HG03066 (cell line): ENCODE data around the gene TSPAN18.

Experiments
- ATAC-seq: cut with Tn5 transposase; IDR thresholded peaks from one replicate; pipeline ENCODE4 v1.9.1; 2021; ENCODE audit warnings: low read depth; ENCODE audit not compliant: unreplicated experiment

The TSPAN18 gene

DNA sequence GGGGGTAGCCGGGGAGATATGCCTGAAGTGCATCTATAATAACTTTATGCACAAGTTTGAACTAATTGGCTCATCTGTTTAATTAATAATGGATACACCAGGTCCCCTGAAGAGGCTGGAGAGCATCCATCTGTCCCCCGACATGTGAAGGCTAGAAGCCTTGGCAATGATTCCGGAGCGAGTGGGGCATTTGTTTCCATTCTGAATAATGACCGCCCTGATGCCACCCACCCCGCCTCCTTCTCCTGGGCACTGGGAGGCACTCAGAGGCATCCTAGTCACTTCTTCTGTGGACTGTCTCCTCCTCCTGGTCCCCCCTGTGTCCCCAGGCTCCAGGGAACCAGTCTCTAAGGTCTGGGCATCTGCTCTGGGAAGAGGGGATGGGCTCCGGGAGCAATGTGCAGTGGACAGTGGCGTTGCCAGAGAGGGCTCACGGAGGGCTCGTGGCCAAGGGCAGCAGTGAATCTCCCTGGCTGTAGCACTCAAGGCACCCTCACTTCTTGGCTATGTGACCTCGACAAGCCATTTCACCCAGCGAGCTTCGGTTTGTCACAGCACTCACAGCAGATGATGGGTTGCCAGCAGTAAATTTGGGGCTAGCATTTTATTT lies 64.7 kb downstream of the TSPAN18 start:
- ATAC-seq = no peak

DNA sequence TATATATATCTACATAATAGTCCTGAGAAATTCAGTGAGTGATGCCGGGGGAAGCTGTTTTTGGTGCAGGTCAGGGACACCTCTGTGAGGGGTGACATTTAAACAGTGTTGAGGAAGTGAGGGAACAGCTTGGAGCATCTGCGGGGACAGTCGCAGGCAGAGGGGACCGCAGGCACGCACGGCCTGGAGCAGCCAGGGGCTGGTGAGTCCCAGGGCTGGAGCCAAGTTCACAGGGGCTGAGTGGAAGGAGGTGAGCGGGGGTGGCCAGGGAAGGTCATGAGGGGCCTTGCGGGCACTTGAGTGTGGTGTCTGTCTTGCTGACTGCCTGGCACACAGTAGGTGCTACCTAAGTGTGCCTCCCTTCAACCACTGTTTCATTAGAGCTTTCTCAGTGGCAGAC lies 65.4 kb downstream of the TSPAN18 start:
- no peak for ATAC-seq

DNA sequence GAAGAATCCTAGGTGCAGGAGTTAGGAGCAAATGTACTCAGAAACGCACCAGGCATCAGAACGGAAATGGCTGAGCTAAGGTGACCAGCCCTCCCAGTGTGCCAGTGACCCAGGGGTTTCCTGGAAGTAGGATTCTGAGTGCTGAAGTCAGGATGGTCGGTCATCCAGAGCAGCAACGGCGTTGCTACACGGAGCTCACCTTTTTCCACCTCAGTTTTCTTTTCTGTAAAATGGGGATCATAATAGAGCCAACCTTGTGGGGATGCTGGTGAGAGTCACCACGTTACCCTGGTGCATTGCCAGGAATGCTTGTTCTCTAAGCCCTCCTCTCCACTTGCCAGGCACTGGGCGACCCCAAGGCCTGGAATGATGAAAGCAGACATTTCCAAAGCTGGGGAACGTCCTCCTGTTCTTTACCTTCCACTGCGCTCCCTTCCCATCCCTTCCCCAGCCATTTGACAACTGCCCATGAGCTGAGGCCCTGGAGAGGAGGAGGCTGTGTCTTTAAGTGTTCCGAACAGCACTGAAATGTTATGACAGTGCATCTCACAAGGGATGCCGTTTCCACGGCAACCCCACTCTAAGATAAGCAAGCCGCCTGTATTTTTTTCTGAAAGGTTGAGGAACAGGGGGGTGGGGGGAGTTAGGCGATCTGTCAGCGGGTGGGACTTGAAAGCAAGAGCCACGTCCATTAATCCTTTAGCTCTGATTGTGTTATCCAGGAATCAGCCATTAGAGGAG lies 66.8 kb downstream of the TSPAN18 start:
- no peak for ATAC-seq

DNA sequence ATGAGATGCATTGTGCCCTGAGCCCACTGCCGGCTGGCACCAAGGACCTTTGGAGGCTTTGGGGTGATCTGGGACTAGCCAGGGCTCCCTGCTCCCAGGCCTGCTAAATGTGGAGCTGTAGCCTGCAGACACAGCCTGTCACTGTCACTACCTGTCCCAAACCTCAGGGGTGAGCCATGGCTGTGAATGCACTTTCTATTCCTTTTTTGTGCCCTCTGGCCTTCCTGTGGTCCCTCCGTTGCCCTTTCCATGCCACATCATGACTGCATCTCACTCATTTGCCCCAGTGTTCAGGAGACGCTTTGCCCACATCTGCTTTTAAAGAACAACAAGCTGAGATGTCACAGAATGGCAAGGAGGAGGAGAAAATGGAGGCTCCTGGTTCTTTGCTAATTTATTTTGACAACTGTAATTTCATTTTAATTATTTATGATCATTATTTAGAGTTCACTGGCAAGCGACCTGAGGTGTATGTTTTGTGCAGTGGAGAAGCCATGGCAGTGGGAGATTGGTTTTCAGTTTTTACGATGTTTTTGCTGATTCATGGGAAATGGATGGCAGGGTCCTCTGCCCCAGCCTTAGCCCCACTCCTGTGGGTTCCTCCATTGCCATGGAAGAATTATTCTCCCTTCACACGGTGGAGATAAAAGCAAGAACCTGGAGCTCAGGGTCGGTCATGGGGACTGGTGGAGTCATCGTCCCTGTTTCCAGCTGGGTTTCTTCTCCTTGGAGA lies 69.2 kb downstream of the TSPAN18 start:
- ATAC-seq = no peak

DNA sequence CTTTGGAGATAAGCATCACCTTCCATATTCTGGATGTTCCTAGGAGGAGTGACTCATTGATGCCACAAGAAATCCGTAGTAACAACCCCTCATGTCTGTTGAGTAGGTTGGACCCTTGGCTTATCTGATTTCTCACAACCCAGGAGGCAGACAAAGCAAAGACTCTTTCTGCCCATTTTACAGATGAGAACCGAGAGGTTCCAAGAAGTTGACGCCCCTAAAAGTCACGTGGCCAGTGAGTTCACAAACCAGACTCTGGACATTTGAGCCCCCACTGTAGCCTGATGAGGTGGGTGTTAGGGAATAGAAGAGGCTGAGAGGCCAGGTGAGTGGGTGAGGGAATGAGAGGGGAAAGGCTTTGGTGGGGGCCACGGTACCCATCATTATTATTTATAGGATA lies 70.3 kb downstream of the TSPAN18 start:
- no peak for ATAC-seq

DNA sequence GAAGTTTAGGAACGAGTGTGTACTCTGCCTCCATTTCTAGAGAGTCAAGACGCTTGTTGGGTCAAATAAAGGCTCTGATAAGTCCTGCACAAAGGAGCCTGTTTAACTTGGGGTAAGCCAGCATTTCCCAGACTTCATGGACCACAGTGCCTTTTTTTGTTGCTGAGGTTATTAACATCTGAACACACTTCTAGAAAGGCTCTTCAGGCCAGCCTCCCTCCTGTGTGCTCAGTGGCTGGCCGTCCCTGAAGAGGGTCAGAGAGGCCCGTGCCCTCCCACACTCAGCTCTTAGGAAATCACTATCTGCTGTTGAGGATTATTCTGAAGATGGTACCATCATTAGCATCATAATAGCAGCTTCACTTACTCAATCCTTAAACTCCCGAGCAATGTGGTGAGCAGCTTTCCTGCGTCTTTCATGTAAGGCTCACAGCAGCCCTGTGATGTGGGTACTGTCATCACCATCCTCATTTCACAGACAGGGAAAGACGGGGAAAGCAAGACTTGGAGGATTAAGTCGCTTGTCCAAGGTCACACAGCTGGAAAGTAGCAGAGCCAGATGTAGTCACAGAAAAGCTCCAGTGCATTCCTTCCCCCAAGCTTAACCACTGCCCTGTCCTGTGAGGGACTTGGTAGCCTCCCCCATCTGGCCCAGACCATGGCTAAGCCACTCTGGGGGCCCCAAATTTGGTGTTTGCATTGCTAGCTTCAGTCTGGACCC lies 71.3 kb downstream of the TSPAN18 start:
- no peak for ATAC-seq

- no peak for ATAC-seq
Observed at GRCh38 chr11:44798607-44798972, 71.8 kb downstream of the TSPAN18 start.

- ATAC-seq = no peak
Observed at GRCh38 chr11:44799012-44799411, 72.2 kb downstream of the TSPAN18 start.

GRCh38 chr11:44802347-44802746 lies 75.6 kb downstream of the TSPAN18 start:
- no peak for ATAC-seq

GRCh38 chr11:44803009-44803408 lies 76.2 kb downstream of the TSPAN18 start:
- ATAC-seq = no peak

GRCh38 chr11:44804449-44805437 lies 78.0 kb downstream of the TSPAN18 start:
- ATAC-seq = no peak

GRCh38 chr11:44805596-44805995 lies 78.8 kb downstream of the TSPAN18 start:
- no peak for ATAC-seq

- ATAC-seq = no peak
Observed at GRCh38 chr11:44808053-44808753, 81.4 kb downstream of the TSPAN18 start.

DNA sequence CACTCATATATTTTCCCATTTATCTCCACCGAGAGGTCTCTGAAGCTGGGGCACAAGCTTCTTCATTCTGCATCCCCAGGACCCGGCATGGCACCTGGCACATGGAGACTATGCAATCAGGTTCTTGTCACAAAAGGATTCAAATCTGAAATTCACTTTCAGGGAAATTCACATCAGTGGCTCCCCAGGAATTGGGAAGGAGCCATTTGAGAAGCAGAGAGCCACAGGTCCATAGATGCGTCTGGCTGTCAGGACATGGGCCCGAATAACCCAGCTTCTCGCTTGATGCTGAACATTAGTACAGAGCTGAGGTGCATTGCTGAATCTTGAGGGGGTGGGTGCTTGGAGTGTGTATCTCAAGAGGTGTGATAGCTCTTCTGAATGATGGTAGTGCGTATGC lies 82.5 kb downstream of the TSPAN18 start:
- ATAC-seq = no peak

DNA sequence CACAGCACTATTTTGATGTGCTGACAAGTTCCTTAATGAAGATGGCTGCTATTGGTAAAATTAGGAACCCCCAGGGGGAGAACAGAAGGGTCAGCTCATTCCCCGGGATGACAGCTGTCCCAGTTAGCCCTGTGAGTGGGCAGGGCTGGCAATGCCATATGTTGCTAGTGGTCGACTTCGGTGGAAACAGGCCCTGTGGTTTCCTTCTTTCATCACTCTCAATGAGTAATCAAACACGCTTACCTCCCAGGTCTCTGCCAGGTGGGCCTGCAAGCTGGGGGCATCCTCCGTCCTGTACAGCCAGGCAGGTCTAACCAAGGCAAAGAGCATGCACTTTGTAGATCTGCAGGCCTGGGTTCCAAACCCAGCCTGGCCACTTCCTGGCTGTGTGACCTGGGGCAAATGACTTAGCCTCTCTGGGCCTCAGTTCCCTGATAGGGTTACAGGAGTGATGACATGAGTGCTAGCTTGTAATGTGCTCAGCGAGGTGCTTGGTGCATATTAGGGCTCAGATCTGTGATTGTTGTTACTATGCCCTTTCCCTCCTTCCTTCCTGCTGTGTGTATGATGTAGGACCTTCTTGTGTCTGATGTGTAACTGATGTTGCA lies 85.2 kb downstream of the TSPAN18 start:
- no peak for ATAC-seq

DNA sequence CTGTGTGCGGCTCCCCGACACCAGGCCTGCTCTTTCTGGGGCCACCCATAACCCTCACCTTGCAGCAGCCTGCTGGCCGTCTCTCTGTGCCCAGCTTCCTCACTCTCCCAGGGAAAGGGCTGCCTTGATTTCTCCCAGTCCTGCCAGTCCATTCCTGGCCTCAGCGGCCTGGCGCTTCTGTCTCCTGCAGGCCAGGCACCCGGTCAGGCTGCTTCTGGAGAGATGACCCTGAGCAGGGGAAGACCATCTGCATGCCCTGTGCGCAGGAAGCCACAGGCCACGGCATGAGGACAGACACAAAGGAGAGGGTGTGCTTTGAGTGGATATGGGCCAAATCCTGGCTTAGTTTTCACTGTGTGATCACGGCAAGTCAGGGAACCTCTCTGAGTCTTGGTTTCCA lies 86.2 kb downstream of the TSPAN18 start:
- ATAC-seq = no peak

DNA sequence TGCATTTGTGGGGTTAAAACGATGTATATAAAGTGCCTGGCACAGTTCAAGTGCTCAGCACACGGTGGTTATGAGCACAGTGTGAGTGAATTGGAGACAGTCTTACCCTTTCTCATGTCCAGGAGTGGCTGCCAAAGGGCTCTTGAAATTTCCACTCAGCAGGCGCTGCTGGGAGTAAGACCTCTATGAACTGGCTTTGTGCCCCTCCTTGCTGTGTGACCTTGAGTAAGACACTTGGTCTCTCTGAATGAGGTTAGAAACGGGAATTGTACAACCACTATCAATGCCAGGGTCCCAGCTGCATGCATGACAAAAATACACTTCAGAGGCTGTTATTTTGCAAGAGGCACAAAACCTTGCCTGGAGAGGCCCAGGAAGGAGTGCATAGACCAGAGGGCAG lies 86.6 kb downstream of the TSPAN18 start:
- ATAC-seq = no peak

- ATAC-seq = no peak
Observed at GRCh38 chr11:44814881-44815592, 88.3 kb downstream of the TSPAN18 start.
